Measurements from ENCODE around the gene CD109.
"Not testable (repeated sequence)": the region's sequence is repeated elsewhere in the genome, so short reads cannot be mapped to it uniquely, and the experiment has no call there.

CD109 gene

GRCh38 chr6:73695619-73696421 lies at the start of gene CD109:
Gene CD109, plus strand, starts transcription at chr6:73696203. Its CDS starts 13 bp downstream, at chr6:73696216.
- peak; percentile 84 for DNase-seq

GRCh38 chr6:73648166-73648565 lies 47.8 kb upstream of the CD109 start:
- DNase-seq, result no peak

GRCh38 chr6:73649783-73650182 lies 46.2 kb upstream of the CD109 start:
- DNase-seq, result no peak

GRCh38 chr6:73652637-73653570 lies 43.1 kb upstream of the CD109 start:
- peak; percentile 70 for DNase-seq

DNA sequence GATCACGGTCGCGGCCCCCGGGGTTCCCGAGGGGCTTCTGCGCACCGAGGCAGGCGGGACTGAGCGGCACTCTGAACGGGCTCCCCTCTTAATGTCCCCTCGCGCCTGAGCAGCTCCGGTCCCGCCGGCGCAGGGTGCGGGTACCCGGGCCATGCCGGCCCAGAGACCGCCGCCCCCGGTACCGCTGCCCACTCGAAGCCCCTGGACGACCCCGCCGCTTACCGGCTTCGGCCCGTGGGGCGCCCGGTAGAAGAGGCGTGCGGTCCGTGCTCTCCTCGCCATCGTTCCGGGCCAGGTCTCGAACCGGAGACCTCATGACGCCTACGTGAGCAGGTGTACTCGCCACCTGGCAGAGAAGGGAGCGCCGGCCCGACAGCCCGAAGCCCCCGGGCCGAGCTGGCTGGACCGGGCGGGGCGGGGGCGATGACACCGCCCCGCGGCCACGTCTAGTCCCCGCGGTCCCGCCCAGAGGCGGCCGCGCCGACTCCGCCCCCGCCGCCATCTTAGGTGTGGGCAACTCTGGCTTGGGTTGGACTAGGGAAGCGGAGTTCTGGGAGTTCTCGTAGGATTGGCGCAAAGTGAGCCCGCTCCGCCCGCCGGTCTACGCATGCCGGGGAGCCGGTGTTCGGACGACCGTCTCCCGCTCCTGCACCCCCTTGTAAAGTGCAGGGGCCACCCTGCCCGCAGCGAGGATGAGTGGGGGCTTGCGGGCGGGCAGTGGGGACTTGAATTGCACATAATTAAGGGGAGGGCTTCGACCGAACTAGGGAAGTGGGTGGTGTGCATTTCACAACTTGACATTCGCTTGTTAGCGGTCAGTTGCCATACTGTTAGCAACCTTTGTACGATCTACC lies 42.2 kb upstream of the CD109 start, which contains the start of gene SLC17A5:
Gene SLC17A5, minus strand, starts transcription at position 422 of the 854 bp plus-strand sequence. Its CDS starts 106 bp downstream, at position 316.
- DNase-seq, result peak; percentile 96

DNA sequence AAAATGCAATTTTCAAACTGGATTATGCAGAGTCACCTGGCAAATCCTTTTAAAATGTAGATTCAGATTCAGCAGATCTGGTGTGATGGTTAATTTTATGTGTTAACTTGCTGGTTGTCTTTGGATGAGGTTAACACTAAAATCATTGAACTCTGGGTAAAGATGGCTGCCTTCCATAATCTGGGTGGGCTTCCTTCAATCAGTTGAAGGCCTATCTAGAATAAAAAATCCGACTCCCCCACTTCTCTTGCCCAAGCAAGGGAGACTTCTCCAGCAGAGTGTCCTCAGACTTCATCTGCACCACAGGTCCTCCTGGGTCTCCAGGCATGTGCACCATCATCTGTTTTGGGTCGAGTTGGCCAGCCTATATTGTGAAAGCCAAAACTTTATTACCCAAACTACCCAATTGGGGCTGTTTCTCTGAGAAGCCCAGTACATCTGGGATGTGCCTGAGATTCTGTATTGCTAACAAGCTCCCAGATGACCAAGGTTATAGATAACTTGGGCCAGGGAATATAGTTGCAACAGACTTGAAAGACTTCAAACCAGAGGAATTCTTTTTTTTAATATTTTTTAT lies 40.6 kb upstream of the CD109 start:
- DNase-seq, result no peak

DNA sequence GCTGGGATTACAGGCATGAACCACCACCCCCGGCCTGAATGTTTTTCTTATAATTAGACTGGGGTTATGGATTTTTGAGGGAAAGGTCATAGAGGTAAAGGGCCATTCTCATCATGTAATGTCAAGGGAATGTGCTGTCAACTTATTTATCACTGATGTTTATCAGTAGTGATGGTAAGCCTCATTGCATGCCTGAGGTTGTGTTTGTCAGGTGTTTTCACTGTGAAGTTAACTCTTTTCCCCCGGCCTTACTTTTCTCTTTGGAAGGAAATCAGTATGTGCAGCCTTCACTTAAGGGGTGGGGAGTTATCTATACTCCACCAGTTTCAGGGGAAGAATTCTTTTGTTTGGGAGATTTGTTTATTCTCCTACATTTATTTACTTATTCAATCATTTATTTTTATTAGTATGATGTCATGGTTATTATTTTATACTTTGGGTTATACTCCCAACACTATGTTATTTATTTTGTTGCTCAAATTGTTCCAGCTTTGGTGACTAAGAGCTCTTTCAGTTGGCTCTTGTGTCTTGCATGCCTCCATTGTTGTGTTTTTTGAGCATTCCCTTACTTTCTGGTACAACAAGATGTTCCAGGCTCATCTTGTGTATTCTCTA lies 39.4 kb upstream of the CD109 start:
- DNase-seq, result no peak

- DNase-seq, result no peak
Measured at GRCh38 chr6:73657201-73657600, 38.8 kb upstream of the CD109 start.

DNA sequence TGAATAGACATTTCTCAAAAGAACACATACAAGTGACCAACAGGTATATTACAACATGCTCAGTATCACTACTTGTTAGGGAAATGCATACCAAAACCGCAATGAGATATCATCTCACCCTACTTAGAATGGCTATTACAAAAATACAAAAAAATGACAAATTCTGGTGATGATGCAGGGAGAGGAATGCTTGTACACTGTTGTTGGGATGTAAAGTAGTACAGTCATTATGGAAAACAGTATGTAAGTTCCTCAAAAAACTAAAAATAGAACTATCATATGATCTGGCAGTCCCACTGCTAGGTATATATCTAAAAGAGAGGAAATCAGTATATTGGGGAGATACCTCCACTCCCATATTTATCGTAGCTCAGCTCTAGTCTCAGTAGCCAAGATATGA lies 31.3 kb upstream of the CD109 start:
- no peak for DNase-seq

- no peak for DNase-seq
Measured at GRCh38 chr6:73665686-73666319, 30.2 kb upstream of the CD109 start.

- DNase-seq, result no peak
Measured at GRCh38 chr6:73666393-73666792, 29.6 kb upstream of the CD109 start.

GRCh38 chr6:73667798-73668197 lies 28.2 kb upstream of the CD109 start:
- no peak for DNase-seq

DNA sequence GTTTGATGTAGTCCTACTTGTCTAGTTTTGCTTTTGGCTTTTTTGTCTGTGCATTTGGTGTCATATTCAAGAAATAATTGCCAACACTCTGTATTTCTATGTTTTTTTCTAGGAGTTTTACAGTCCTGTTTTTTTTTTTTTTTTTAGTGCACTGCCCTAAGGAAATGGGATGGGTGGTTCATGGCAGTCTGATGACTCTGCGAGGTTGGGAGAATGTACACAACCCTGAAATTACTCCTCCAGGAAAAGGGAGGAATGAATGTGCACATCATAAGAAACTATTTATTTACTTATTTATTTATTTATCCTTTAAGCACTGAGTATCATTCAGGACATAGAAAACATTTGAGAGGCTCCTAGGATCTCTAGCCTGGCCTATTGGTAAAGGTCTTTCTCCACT lies 27.0 kb upstream of the CD109 start:
- DNase-seq, result no peak

DNA sequence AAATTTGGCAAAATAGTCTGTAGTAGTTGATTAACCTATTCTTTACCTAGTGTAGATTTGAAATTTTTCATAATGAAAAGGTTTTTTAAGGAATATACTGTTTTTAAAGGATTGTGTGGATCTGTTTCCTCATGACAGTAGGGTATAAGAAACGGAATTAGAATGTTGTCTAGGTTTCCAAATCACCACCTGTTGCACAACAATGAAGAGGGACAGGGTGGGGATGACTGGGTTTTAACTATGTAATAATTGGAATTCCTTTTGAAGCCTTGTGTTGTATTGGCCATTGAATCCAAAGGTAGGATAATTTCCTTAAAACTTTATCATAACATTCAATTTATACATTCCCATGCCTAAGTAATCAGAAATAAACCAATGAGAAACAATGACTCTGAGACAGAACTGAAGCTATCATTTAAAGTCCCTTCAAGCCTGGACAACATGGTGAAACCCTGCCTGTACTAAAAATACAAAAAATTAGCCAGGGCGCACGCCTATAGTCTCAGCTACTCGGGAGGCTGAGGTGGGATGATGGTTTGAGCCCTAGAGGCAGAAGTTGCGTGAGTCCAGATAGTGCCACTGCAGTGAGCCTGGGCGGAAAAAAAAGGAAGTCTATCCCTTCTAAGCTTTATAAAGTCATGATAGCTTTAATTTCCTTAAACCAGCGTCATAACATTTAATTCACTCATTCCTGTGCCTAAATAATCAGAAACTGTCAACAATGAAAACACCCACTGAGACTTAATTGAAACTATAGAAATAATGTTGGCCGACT lies 23.9 kb upstream of the CD109 start:
- DNase-seq, result no peak

DNA sequence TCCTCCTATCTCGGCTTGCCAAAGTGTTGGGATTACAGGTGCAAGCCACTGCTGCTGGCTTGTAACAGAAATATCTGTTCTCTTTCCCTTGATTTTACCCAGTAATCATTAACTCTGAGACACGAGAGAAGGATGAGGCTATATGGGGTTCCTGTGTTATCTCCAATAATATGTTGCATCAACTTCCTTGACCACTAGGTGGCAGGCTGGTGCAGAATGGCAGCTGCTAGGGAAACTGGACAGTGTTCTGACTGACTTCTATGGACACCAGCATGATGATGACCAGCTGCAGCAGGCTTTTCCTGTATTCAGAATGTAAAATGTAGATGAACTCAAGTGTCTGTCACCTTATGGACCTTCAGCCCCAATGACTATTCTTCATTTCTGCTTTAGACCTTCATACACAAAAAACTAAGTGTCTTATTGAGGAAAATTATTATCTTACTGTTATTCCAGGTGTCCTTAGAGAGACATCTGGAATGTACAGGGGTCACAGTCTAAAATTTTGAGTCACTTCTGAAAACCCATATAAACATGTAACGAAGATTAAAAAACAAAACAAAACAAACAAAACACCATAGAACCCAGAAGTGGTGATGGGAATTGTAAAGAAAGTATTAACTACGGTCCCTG lies 20.4 kb upstream of the CD109 start:
- DNase-seq, result peak; percentile 70

GRCh38 chr6:73679009-73679408 lies 17.0 kb upstream of the CD109 start:
- DNase-seq, result no peak

- not testable (repeated sequence) for DNase-seq
Measured at GRCh38 chr6:73679846-73680245, 16.2 kb upstream of the CD109 start.

DNA sequence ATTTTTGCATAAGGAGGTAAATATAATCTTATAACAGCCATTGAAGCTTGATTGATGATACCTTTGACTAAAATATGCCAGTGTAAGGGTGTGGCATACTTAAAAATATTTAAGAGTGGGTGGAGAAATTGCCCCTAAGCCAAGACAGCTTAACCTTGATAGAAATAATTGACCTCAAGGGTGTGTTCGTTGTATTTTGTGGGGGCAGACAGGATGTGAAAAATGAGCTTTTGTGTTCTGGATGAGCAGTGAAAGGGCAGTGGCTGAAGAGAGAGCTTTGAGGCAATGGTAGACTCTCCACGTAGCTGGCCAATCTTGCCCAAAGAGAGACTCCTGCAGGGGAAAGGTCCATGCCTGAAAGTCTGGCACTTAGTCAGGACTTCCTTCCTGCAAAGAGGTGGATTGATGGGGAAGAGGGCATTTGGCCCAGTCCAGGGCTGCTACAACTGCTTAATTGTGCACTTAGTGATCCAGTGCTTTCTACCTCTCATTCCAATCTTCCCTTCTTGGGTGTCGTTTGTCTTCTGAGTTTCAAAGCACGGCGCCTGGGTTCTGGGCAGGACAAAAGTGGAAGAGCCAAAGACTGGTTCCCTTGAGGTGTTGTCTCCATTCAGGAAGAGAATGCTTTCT lies 15.6 kb upstream of the CD109 start:
- DNase-seq, result no peak

GRCh38 chr6:73683574-73683973 lies 12.4 kb upstream of the CD109 start:
- not testable (repeated sequence) for DNase-seq

DNA sequence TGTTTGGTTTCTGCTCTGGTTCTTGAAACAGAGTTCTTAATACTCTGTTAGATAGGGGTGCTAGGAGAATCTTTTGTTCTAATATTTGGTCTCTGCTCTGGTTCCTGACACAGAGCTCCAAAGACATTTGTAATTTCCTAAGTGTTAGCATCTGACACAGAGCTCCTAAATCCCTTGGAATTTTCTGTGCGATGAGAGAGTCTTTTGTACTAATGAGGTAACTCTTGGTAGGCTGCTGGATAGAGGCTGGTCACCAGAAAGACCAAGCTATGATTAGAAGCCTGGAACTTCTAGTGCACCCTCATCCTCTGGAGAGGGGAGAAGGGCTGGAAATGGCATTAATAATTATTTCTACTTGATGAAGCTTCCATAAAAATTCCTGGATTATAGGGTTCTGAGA lies 7.7 kb upstream of the CD109 start:
- no peak for DNase-seq
